Ammon's horn (tissue), 1 donor: ENCODE data around the gene BTNL8.

Source experiments
- DNase-seq: peaks from one replicate; pipeline ENCODE4 v3.0.0-alpha.2; 2016; ENCODE audit warnings: low spot score

The BTNL8 gene

DNA sequence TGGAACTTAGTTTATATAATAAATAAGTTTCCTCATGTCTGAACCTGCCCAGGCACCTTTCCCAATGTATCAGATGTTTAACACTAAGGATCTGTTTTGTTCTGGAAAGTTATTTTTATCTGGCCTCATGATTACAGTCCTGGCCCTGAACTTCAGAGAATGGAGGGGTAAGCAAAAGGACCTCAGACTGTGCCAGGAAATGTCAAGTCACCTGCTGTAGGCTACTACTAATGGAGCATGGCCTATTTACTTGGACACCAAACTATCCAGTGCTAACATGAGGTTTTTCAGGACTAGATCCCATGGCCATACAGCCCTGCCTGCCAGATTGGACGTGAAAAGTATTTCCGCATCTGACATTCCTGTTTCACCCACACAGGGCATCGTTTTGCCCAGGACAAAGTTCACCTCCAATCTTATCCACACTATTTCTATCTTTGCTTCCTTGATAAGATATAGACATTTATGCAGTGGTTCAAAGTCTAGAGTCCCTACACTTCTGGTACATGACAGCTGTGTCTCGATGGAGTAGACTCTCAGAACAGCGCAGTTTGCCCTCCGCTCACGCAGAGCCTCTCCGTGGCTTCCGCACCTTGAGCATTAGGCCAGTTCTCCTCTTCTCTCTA is at the start of gene BTNL8:
Gene BTNL8, plus strand, starts transcription at position 539 of the 626 bp plus-strand sequence. CDS start 152 bp downstream, outside the sequence.
- DNase-seq: no peak

- DNase-seq: no peak
Observed at GRCh38 chr5:180849827-180850226, 49.1 kb upstream of the BTNL8 start.

DNA sequence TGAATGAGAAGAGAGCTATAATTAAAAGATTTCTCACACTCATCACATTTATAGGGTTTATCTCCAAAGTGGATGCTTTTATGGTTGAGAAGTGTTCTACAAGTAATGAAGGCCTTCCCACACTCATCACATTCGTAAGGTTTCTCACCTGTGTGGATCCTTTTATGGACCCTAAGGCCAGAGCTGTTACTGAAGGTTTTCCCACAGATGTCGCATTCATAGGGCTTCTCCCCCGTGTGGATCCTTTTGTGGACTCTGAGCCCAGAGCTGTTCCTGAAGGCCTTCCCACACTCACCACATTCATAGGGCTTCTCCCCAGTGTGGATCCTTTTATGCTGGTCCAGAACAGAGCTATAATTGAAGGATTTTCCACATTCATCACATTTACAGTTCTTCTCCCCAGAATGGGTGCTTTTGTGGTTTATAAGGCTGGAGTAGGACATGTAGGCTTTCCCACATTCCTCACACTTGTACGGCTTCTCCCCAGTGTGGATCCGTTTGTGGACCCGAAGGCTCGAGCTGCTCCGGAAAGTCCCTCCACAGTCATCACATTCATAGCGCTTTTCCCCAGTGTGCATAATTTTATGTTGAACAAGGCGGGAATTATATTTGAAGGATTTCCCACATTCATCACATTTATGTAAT is 48.4 kb upstream of the BTNL8 start:
- DNase-seq: no peak

DNA sequence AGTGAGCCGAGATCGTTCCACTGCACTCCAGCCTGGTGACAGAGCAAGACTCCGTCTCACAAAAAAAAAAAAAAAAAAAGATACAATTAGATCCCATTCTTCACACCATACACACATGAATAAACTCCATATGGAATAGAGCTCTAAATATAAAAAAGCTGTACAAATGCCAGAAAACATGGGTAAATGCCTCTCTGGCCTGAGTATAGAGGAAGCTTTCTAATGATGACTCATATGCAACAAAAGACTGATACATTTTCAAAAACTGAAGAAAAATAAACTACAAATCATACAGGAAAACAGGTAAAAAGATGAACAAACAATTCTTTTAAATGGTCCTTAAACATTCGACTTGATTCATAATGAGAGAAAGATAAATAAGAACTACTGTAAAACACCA is 46.5 kb upstream of the BTNL8 start:
- no peak for DNase-seq

GRCh38 chr5:180853121-180853847 is 45.7 kb upstream of the BTNL8 start:
- DNase-seq: no peak

GRCh38 chr5:180853848-180854176 is 45.1 kb upstream of the BTNL8 start:
- no peak for DNase-seq

- no peak for DNase-seq
Observed at GRCh38 chr5:180858586-180858985, 40.4 kb upstream of the BTNL8 start.

DNA sequence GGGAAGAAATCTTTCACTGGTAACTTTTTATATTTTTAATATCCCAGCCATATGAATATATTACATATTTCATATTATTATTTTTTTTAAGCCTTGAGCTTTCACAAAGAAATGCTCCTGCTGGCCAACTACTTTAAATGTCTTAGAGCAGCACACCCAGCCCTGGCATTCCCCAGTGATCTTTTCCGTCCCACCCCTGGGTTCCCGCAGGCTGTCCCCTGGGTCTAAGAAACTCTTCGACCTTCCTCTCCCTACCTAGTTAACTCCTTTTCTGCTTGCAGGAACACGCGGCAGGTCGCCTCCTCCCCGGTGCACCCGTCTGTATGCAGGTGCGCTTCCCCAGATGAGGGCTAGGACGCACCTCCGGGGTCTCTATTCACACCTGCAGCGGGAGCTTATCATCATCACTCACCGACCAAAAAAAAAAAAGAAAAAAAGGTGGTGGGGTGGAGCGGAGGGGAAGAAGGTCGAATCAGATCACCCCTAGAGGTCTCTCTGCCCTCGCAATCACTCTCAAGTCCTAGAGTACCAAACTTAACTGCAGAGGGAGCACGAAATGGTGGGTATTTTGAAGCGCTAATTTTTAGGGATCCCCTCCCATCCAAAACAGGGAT is 38.6 kb upstream of the BTNL8 start:
- peak; percentile 31 for DNase-seq

DNA sequence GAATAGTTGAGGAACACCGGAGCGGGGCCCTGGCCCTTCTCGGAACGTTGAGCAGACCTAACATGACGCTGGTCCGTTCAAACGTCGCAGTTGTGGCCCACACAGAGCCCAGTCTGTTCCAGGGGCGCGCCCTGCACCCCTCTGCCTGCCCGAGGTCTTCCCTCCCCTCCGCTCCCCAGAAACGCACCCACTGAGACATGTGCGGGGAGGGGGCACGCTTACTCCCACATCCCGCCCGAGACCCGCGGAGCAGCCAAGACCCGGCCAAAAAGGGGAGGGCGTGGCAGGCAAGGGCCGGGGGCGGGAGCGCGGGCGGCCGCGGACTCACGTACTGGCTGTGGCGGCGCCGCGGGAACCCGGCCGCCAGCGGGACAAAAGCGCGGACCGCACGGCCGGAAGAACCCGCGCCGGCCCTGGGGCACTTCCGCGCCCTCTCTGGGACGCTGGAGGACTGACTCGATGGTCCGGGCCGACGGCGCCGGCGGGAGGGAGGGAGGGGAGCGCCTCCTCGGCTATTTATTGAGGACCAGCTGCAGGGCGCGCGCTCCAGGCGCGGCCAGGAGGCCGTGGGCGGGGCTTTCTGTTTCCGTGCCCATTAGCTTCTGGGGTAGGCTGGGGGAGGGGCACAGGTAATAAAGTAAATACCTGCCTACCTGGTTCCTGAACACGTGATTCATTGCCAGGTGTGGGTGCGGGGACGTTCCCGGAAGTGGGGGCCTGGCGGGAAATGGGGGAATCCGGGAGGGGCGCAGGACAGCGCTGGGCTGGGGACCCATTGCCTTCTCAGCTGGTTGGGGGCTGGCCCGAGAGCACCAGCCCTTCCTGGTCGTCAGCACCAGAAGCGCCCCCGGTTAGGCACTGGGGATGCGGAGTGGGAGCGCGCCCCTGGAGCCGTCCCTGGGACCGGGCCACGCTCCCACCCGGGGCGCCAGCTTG is 37.8 kb upstream of the BTNL8 start, which contains the start of gene ZFP62:
Gene ZFP62, minus strand, starts transcription at position 390 of the 936 bp plus-strand sequence. Its CDS starts 57 bp downstream, at position 333.
- peak; percentile 90 for DNase-seq

- DNase-seq: no peak
Observed at GRCh38 chr5:180862645-180863044, 36.3 kb upstream of the BTNL8 start.

DNA sequence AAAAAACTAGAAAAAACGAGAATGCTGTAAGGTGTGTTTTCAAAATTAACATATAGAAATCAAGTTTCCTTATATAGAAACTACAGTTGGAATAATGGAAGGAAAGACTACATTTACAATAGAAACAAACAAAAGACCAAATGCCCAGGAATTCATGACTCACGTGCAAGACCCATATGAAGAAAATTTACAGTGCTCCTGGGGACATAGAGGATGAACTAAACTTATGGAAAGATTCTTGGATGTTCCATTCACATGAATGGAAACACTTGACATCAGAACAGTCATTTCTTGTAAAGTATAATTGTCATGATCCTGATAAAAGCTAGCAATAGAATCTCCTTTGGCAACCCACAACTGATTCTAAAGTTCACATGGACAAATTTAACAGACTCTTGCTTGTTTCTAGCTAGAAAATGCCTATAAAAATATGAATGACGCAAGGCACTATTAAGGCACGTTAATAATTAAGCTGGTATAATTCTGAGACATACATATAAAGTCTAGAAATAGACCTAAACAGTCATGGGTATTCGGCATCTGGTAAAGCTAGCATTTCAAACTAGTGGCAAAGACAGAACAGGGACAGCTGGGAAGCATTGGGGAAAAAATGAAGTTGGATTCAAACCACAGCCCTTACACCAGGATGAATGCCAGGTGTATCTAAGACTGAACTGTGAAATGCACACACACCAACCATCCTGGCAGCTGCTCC is 32.8 kb upstream of the BTNL8 start:
- no peak for DNase-seq

DNA sequence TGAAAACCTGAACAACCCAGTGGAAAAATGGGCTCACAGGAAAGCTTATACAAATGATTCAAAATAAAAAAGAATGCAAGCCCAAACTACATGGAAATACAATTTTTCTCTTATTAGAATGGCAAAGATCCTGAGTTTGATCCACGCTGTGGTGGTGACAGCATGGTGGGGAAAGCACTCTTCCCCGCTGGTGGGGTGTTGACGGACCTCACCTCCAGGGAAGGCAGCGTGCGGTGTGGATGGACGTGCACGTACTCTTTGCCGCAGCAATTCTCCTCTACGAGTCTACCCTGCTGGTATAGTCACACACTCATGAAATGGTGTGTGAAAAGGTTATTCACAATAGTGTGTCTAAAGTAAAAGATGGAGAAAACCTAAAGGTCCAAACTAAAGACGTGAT is 32.0 kb upstream of the BTNL8 start:
- no peak for DNase-seq

- peak; percentile 86 for DNase-seq
Observed at GRCh38 chr5:180868960-180869359, 30.0 kb upstream of the BTNL8 start.

DNA sequence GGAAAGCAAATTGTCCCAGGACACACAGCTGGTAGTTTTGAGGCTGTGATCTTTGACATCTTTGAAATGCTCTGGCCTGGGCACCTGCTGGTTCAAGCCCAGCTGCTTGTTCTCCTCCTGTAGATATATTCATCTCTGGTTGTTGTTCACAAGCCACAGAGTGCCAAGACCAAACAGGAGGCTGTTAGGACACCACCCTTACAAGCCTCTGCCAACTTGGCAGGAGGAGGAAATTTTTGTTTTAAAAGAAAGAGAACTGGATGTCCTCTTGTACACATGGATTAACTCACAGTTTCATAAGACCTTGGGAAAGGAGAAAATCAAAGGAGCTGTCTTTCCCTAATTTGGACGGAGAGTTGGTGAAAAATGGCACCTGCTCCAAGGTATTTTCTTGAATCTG is 29.4 kb upstream of the BTNL8 start:
- peak; percentile 32 for DNase-seq

GRCh38 chr5:180870276-180871068 is 28.5 kb upstream of the BTNL8 start:
- no peak for DNase-seq

GRCh38 chr5:180872419-180872818 is 26.5 kb upstream of the BTNL8 start:
- DNase-seq: no peak

DNA sequence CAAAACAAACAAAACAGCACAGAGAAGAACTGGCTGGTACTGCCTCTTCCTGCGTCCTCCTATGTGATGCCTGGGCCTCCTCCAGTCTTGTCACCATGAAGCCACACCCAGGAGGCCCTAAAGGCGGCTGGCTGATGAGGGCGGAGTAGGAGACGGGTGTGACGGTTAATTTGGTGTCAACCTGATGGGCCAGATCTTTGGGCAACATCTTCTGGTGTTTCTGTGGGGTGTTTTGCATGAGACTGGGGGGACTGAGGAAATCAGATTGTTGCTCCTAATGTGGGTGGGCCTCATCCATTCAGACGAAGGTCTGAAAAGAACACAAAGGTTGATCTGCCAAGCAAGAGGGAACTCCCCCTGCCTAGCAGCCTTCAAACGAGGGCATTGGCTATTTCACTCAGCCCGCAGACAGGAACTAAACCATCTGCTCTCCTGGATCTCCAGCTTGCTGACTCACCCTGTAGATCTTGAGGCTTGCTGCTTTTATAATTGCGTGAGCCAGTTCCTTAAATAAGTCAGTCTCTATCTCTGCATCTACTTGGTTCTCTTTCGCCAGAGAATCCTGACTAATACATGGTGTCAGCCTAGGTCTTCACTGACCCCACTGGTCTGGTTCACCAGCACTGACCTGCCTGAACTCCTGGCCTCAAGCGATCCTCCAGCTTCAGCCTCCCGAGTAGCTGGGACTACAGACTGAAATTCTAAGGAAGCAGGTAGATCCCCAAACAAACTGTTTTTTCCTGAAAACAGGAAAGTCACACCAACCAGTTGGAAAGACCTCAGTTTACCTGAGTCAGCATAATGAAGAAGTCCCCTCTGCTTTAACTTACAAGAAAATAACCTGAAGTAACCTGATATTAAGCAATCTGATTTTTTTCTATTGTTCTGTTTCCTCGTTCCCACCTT is 25.1 kb upstream of the BTNL8 start:
- DNase-seq: peak; percentile 24

DNA sequence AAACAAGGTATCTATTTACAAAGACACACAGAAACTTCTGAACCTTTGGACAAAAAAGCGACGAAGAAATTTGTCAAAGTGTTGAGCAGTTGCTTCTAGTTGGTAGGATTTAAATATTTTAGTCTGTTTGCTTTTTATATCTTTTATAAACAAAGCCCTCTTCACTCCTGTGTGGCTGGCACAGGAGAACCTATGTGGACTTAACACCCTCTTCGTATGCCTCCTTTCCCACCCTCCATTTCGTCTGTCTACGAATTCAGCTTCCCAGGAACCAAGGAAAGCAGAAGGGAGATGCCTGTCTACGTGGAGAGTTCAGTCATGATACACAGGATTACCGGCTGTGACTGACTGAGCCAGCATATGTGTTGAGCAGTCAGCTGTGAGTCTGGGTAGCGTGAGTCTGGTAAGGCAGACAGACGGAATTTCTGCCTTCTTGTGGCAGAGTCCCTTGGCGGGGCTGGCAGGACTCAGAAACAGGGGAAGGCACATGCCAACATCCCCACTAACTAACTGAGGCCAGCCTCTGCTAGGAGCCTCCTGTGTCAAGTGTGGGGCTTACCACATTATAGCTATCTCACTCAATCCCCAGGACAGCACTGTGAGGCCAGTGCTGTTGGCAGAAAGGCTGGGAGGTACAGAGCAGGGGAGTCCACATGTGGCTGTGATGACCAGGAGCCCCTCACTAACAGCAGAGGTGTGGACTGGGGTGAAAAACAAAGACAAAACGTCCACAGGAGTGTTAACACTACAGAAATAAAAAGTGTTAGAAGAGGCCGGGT is 24.0 kb upstream of the BTNL8 start:
- peak; percentile 27 for DNase-seq
